HG03575 (cell line): Measurements from ENCODE around the gene NTM.

Source experiments
- ATAC-seq: cut with Tn5 transposase; IDR thresholded peaks from one replicate; pipeline ENCODE4 v1.9.1; 2021; ENCODE audit not compliant: unreplicated experiment, insufficient number of reproducible peaks, low FRiP score; ENCODE audit errors: extremely low read depth

The NTM gene

DNA sequence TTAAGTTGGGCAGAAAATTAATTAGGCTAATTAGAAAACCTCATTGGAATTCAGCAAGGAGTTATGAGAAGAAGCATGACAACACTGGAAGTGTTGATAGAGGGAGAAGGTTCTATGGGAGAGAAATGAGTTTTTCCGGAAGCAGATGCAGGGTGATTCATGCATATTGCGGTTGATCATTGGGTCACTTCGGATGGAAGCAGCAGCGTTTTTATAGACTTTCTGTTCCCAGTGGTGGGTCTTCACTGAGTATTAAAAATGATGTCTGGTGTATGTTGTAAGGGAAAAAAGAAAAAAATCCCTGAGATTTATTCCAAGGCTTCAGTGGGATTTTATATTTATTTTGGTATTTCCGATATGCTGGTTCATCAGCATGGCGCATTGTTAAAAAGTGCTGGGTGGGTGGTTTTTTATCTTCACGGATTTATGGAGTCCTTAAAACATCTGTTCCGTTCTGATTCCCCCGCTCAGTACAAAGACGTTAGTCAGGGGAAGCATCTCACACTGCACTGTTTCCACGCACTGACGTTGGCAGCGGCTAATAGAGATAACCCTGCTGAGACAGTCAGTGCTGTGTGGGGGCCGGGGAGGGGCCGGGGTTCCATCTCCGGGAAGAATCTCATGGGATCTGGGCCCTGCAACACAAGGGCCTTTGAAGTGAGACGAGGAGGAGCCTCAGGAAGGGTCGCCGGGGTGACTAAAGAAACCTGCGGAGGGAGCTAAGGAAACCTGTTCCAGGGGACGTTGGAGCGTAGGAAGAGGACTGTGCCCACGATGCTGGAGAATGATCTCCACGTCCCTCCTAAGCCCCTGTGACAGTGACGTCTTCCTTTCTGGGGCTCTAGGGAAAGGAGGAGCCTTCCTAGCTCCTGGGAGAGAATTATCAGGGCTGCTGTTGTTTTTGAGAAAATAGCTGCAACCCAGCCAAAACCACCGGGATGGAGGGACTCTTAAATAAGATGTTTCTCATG is 390.0 kb downstream of the NTM start:
- no peak for ATAC-seq

DNA sequence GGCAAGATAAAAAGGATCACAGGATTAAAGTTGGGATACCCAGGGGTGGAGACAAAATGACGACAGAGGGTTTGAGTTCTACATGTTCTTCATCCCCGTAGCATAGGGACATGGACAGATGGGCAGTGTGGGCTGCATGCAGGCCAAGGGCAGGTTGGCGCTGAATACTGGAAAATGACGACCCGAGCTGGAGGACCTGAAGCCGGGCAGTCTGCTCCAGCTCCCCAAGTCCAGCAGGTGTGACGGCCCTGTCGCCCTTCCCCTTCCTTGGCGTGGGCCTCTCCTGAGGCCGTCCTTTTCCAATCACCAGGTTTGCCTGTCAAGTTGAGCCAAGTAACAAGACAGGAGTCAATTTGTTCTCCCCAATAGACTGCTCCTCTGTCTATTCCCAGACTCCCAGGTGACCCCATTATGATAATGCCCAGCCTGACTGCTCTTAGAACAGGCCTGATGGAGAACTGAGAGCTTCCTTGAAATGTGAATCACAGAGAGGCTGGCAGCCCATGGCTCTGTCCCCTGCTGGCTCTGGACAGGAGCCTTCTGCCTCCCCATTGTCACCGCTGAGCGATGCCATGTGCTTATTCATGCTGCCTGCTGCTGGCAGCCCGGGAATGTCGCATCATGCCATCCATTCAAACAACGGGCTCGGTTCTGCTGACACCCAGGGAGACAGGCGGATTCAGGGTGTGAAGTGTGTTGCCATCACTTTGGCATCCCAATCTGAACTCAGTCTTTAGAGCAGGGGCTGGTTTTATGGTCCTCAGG is 392.1 kb downstream of the NTM start:
- no peak for ATAC-seq

DNA sequence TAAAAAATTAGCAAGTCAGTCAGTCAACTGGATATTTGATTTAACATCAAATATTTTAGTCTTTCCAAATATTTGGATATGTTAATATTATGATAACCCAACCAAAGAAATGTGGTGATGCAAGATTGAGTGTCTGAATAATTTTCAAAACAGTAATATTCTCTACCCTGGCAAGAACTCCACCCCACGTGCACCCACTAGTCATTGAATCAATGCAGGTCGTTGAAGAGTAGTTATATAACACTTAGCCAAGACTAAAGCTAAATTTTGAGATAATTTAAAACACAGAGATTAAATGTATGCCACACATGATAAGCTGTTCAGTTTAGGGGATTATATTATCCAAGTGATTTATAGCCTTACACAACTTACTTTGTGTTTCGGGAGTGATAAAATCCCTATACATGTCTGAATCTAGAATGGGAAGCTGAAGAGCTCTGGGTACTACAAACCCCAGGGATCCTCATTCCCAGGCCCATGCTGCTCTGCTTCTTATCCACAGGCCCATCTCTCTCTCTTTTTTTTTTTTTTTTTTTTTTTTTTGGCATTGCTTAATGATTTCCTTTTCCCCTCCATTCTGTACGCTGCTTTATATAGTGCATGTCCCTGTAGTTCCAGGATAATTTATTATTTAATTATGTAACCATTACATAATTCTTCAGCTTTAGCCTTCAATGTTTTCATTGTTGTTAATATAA is 392.9 kb downstream of the NTM start:
- no peak for ATAC-seq

DNA sequence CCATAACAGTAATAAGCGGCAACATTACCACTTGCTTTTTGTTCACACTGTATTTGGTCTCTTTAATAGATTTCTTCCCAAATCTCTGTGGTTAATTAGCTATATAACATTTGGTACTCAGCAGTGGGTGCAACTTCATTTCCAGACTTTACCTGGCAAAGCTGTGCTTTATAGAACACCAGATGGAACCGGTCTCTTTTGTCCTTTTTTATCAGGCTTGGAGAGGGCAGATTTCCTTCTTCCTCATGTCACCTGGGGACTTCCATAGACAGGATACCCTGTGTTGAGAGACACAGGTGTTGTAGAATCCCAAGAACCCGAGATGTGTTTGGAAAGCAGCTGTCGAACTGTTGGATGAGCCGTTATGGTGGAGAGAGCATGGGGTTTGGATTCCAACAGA is 393.7 kb downstream of the NTM start:
- ATAC-seq, result no peak

DNA sequence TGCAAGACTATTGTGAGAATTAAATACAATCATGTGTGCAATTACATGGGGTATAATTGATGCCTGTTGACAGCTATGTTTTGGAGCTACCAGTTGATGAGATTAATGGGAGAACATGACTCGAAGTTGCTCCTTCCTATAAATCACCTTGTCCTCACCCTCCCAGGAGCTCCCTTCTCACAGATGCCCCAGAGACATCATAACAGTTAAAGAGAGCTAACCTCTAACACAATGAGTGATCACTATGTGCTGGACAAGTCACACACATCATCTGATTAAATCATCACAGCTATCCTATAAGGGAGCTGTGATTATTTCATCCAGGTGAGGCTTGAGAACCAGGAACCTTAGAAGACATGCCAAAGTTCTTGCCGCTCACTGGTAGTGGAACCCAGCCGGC is 394.2 kb downstream of the NTM start:
- no peak for ATAC-seq

DNA sequence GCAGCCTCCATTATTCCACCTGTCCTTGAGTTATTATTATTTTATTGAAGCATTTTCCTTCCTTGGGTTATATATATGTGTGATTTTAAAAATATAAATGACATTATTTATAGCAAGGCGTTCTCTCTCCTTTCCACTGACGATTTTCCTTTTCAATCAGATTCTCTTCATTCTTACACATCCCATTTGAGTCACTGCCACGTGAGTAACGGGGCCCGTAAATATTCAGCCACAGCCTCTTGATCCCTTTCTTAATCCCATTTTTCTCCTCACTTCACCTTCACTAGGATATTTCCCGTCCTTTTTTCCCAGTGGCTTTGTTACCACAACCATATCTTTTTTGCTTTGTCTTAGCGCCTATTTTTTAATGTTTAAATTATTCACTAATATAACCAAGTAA is 396.2 kb downstream of the NTM start:
- no peak for ATAC-seq

DNA sequence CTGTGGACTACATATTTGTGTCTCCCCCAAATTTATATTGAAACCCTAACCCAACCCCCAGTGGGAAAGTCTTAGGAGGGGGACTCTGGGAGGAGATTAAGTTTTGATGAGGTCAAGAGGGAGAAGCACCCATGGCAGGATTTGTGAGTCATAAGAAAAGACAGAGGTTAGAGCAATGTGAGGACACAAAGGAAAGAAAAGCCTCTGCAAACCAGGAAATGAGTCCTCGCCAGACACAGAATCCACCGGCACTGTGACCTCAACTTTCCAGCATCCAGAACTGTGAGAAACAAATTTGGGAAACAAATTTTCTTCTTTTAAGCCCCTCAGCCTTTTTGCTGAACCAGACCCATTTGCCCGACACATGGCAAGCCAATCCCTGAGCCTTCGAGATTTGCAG is 397.0 kb downstream of the NTM start:
- no peak for ATAC-seq

DNA sequence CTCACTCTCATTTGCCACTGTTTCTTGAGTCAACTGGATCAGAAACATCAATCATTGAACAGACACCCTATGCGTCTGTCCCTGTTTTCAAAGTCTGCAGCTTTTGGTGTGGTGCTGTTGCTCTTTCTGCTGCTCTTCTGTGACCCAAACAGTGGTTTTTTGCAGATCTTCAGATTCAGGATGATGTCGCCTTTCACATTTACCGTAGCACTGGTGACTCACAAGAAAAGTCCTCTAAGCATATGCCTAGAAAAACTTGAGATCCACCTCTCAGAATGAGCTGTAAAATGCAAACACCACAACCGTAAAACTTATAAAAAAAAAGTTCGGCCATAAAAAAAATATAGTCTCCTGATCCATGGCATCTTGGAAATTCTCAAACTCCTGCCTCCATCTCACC is 400.4 kb downstream of the NTM start:
- ATAC-seq, result no peak

DNA sequence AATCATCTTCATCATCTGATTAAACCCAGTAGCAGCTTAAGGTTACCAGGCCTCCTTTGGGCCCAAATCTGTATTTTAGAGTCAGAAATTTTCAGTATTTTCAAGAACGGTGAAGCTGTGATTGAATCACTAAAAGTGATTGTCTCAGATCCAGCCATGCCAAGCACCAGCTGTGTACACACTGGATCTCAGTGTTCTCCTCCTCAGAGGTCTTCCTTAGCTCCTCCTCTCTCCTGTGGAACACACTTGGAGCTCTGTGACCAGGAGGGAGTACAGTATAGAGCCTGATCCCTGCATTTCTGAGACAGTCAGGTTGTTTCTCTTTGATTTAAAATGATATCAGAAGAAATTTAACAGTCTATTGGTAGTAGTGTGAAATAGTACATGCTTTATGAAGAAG is 401.1 kb downstream of the NTM start:
- ATAC-seq, result no peak

DNA sequence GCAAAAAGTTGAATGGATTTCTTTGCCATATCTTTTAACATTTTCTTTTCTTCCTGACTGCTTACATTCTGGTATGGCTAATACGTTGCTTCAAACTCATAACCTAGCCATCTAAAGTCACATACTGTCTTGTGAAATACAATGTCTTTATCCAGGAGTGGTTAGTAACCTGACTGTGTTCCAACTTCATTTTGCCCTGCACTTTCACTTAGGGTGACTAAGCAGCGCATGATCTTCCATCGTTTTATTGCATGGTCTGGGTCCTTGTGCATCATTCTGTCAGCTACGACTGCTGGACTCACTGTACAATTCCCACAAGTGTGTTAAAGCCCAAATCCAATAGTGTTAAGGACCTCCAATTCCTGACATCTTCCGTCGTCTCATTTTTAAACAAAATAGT is 403.2 kb downstream of the NTM start:
- ATAC-seq, result no peak

DNA sequence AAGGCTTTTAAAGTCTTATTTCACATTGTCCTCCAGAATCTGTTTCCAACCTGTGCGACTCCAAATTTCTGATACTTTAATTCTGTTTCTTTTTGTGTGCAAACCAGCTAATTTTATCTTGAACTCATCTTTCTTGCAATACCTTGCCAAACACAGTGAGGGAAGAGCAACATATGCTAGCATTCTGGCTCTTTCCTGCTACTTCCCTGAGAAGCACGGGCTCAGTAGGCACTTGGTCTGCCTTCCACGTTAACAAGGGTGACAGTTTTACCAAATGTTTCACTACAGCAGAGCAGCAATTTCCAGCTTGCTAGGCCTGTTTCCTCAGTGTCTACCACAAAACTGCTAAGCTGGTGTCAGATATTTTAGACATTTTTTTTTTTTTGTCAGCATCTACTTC is 405.8 kb downstream of the NTM start:
- ATAC-seq, result no peak

DNA sequence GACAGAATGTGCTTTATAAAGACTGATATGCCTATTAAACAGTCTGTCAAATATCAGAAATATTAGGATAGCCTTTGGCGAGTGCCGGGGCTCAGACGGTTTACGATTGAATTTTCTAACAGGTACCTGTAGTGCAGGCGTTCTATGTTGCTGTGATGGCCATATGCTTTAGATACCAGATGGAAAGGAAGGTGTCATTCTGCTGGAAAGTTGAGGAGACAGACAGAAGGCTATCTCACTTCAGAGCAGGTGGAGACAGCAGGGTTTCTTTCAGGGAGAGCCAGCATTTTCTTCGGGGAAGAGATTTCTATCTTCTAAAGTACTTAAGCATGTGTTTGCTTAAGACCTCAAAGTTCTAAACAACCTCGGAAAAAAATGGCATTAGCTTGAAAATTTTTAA is 415.4 kb downstream of the NTM start:
- ATAC-seq, result no peak

DNA sequence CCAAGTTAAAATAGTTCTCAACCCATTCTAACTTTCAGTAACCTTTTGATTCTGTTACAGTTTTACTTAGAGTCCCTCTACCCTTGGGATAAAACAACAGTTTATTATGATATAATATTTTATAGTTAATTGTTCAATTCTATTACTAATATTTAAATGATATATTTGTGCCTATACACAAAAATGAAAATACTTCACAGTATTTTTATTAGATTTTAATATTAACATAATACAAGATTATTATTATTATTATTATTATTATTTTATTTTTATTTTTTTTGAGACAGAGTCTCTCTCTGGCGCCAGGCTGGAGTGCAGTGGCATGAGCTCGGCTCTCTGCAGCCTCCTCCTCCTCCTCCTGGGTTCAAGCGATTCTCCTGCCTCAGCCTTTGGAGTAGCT is 416.7 kb downstream of the NTM start:
- ATAC-seq, result no peak

DNA sequence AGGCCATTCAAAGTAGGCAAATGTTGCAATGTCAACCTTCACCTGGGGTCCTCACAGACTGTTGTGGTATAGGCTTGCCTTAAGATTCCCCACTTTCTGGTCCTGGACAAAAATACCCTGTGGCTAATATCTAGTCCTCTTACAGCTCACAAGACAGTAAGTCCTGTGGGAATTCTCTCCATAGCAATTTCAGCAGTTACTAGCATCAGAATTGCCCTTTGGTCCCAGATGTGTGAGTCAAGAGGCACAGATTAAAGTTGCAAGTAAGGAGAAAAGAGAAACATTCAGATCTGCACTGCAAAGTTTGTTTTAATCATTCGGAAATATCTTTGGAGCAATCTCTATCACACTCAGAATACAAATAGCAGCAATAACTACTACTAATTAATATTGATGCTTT is 420.2 kb downstream of the NTM start:
- ATAC-seq, result no peak

DNA sequence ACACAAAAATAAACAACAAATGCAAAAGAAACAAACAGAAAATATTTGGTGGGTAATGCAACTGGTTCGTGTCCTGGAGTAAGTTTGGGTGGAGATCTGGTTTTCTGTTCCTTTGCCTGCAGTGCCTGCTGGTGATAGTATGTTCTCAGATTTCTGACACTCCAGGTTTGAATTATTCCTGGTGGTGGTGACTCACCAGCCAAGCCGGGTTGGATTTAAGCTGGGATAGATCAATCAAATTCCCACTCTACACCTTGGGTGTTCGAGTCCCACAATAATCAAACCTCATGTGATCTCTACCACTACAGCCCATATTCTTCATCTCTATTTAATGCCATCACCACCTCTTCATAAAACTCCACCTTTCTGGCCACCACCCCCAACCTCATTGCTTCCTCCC is 421.8 kb downstream of the NTM start:
- ATAC-seq, result no peak

DNA sequence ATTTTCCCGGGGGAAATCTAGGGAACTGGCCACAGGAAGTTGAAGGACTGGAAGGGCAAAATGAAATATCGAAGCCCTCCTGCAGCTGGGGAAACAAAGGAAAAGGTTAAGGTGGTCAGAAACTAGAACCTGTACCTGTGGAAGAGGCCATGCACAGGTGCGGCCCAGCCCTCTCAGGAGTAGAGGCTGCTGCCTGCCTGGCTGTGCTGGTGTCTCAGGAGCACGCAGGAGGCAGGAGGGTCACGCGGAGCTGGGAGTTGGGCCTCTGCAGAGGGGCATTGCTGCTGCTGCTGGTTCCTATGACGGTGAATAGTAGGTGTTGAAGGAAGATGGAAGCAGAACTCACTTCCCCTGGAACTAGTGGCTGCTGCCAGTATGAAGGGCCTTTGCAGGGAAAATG is 425.7 kb downstream of the NTM start:
- no peak for ATAC-seq

DNA sequence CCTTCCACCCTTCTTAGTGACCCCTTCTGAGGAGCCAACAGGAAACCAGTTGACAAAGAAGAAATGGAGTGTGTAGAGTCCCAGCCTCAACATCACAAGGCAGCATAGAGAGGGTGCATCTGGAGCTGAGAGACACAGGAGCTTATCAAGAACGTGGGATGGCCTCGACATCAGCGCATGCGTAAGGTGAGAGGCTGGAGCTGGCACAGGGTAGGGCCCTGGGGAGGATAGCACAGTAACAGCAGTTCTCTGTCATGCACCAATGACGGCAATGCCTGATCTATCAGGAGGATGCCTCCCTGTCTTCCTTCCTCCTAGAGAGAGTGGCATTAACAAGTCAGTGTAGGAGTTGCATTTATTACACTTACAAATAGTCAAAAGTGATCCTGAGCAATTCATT is 426.1 kb downstream of the NTM start:
- no peak for ATAC-seq

DNA sequence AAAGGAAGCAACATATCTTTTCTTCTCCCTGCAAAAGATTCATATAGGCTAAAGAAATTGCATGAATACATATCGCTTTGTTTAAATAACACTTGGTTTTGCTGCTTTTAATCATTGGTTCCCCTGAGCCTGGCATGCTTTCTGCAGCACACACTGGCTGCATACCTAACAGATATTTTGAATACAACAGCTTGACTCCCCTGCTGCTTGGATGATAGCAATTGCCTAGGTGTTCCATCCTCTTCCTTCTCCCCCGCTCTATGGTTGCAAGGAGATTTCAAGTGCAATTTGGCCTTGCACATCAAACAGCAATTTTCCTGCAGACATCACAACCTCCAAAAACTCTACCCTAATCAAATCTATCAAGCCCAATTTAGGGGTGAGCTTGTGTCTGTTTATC is 430.0 kb downstream of the NTM start:
- ATAC-seq, result no peak

DNA sequence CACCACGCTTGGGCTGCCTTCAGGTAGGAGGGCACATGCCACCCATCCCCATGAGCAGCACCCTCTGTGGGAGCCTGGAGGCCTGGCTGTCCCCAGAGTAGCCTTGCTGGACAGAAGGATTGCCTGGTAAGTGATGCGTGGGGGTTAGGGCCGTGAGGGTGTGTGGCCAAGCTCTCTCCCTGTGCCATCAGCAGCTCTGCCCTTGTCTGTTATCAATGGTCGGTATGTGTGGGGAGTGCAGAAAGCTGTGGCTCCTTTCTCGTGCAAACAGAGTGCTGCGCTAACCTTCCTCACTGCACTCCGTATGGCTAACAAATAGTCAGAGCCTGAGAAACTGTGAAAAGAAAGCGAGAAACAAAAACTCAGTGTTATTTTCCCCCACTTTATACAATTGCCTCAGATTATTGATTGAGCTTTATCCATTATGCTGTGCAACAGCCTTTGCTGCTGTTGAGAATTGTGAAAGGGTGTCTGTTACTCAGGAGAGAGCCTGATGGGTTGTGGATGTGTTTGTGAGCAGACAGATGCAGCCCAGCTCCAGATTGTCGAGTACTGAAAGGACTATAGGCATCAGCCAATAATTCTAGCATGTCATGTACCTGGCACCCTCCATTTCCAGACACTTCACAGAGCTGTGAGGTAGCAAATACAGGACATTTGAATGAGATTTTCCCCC is 432.2 kb downstream of the NTM start:
- ATAC-seq, result no peak
